GM21786 (cell line): ENCODE measurements around the gene SAG.

Source experiments
- ATAC-seq: cut with Tn5 transposase; IDR thresholded peaks from one replicate; pipeline ENCODE4 v1.9.1; 2021; ENCODE audit not compliant: unreplicated experiment

Gene SAG

GRCh38 chr2:233375490-233376314 is 68.1 kb downstream of the SAG start:
- peak; percentile 44 for ATAC-seq

DNA sequence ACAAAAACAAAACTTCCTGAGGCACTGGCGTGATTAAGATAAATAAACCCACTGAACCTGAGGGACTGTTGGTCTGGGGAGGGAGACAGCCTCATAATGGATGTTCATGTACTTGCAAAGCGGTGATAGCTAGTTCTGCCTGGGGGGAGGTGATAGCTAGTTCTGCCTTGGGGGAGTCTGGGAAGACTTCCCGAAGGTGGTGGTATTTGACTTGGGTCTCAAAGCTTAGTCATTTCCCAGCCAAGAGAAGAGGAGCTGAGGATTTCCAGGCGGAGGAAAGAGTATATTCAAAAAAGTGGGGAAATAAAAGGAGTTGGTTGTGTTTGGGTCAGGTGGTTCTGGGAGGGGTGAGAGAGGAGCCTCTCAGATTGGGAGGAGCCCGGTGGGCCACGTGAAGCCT is 71.4 kb downstream of the SAG start:
- ATAC-seq, result no peak

GRCh38 chr2:233379441-233379840 is 71.8 kb downstream of the SAG start:
- ATAC-seq, result no peak

DNA sequence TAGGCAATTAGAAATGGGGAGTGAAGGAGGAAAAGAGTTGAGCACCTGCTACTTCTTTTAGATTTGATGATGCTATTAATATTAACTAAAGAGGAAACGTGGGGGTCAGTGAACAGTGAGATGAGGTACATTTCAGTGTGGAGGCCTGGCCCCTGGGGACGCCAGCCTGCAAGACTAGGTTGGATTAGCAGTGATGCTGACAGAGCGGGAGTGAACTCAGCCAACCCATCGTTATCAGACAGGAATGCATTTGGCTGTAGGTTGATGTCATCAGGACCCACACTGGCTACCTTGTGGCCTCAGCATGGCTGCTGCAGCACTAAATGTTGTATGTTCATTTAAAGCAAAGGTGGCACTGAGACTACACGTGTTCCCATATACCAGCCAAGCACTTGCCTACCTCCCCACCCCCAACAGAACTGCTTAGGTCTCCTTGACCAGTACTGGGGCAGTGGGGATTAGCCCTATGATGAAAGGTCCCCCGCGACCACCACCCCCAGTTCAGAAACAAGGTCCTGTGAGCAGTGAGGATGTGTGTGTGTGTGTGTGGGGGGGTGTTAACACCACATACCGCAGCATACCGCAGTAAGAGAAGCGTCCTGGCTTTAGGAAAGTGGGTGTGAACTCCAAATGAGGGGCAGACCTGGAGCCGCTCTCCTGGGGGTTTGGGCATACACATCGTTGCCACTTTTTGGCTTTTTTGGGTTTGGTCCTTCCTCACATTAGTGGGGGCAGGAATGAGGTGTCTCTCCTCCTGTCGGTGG is 72.7 kb downstream of the SAG start:
- no peak for ATAC-seq

GRCh38 chr2:233380995-233381637 is 73.5 kb downstream of the SAG start:
- ATAC-seq, result no peak

DNA sequence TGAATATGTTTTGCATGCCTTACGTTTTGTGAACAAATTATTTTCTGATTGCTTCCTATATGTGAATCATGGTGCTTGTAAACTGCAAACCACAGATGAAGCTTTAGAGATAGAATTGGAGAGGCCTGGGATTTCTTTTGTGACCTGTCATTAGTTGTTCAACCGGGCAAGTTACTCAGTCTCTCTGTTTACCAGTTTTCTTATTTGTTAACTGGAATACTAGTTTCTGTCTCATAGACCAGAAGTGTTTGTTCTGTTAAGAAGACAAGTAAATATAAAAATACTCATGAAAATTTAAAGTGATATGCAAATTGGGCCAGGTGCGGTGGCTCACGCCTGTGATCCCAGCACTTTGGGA is 74.0 kb downstream of the SAG start:
- ATAC-seq, result no peak

DNA sequence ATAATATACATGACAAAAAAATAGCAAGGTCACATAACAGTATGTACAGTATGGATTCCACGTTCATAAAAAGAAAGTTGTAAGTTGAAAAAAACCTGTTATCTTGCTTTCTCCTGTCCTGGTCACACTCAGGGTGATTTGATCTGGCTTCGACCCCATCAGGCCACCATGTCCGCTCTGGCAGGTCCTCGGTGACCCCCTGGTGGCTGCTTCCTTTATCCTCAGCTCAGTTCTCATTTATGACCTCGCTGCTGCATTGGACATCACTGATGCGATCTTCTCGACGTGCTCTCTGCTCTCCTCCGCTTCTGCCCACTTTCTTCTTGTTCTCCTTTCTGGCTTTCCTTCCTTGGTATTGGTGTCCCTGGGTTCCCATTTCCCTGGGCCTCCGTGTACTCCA is 76.4 kb downstream of the SAG start:
- ATAC-seq, result no peak

DNA sequence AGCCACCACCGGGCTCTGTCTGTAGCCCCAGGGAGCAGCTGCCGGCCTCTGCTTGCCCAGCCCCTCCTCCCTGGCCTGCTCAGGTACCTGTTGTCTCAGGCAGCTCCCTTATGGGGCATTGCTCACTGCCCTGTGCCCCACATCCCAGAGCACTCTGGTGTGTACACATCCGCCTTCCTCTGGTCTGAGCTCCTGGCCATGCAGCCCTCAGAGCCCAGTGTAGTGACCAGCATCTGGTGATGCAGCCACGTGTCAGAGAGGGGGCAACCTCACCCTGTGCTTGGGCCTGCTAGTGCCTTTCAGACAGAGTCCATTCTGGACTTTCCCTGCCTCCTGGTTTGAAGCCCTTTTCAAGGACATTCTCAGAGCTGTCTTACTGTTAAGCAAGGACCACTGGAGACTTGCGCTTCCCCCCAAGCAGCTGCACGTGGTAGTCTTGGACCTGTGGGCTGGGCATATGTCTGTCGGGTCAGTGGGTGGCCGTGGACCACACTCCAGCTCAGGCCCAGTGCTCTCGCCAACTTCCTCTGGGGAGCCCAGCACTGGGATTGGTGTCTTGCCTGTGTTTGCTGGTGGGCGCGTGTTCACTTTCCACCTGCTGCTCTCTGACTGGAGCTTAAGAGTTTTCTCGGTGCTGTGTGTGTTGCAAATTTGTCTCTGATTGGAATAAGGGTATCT is 77.3 kb downstream of the SAG start:
- ATAC-seq, result peak; percentile 6

GRCh38 chr2:233385489-233386044 is 78.0 kb downstream of the SAG start:
- ATAC-seq, result peak; percentile 70

GRCh38 chr2:233386382-233387041 is 78.9 kb downstream of the SAG start:
- no peak for ATAC-seq

DNA sequence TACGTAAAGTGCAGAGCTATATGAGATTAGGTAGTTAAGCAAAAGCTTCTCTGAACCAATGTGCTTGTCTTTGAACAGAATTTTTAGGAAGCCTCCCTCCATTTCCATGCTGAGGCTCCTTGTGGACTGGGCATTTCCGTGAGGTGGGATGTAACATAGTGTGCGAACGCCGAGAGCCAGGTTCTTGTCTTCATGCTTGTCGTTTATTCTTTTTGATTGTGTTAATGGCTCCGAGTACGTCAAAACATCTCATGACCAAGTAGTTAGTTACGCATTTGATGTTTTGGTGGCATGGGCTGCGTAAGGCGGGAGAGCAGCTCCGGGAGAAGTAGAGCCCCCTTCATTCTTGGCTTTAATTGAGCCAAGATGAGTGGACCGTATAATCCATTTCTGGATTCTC is 79.6 kb downstream of the SAG start:
- ATAC-seq, result no peak

- ATAC-seq, result no peak
These were observed 80.3 kb downstream of the SAG start for GRCh38 chr2:233387667-233388528.

- no peak for ATAC-seq
These were observed 82.0 kb downstream of the SAG start for GRCh38 chr2:233389601-233390125.

- no peak for ATAC-seq
These were observed 88.1 kb downstream of the SAG start for GRCh38 chr2:233395687-233396086.
